Kidney (tissue), 14 donors: ENCODE measurements around the gene STK32B. TPM values are rescaled to one million over a fixed set of nuclear protein-coding genes. Genes with fewer than 3 reads are reported as not detected.

Experiments used
- DNase-seq, 5 donors: peaks; one replicate each; pipeline ENCODE4 v3.0.0-alpha.2; 2013 to 2020
- FAIRE-seq: peaks from 2 replicates; lab custom pipeline; 2012; peaks lifted over from hg19 to GRCh38; lab: Jason Lieb, UNC
- H3K27ac ChIP-seq, 2 donors: one replicate each; pipeline ENCODE4 v1.7.0; 2013; ENCODE audit warnings: low read depth in 2 of 2, low read length in 2 of 2, inconsistent platforms in 1 of 2
- H3K27me3 ChIP-seq: one replicate; pipeline ENCODE4 v1.7.1; 2013; ENCODE audit warnings: low read length, inconsistent platforms; ENCODE audit not compliant: control insufficient read depth, insufficient read depth
- H3K36me3 ChIP-seq, 3 donors: one replicate each; pipeline versions ENCODE4 v1.7.0 to v1.7.1; 2013; ENCODE audit warnings: low read length in 3 of 3, control low read depth in 1 of 3, inconsistent platforms in 1 of 3; ENCODE audit not compliant: insufficient read depth in 3 of 3, control insufficient read depth in 2 of 3
- H3K4me1 ChIP-seq, 3 donors: one replicate each; pipeline versions ENCODE4 v1.7.0 to v1.7.1; 2013; ENCODE audit warnings: low read length in 3 of 3, inconsistent platforms in 1 of 3, low read depth in 1 of 3; ENCODE audit not compliant: control insufficient read depth in 2 of 3, insufficient read depth in 2 of 3
- H3K4me3 ChIP-seq, 3 donors: one replicate each; pipeline versions ENCODE4 v1.7.0 to v1.8.1; 2013; ENCODE audit warnings: low read length in 3 of 3, control low read depth in 1 of 3, inconsistent platforms in 1 of 3
- H3K9ac ChIP-seq, 3 donors: one replicate each; pipeline versions ENCODE4 v1.7.0 to v1.7.1; 2013; ENCODE audit warnings: low read length in 3 of 3, control low read depth in 1 of 3, inconsistent platforms in 1 of 3
- H3K9me3 ChIP-seq, 3 donors: one replicate each; pipeline versions ENCODE4 v1.7.0 to v1.7.1; 2013; ENCODE audit warnings: low read length in 3 of 3, control low read depth in 1 of 3, inconsistent platforms in 1 of 3; ENCODE audit not compliant: control insufficient read depth in 2 of 3, insufficient read depth in 1 of 3
- intact Hi-C: fragments of 100-400 bp; cut with DNase I; formaldehyde crosslinking; loops from one replicate; pipeline ENCODE4 v1.11.1; 2022
- polyA plus RNA-seq: library from polyadenylated mRNA; stranded (reverse); fragments of 350-450 nt; fragmentation: Illumina TruSeq; extraction: RNeasy Lipid Tissue Mini Kit (QIAGEN cat#74804); gene quantifications from one replicate; pipeline ENCODE4 v1.2.3, GENCODE V29; 2014; ENCODE audit warnings: low read depth, low replicate concordance; ENCODE audit not compliant: insufficient read depth
- total RNA-seq: library from RNA; stranded (reverse); fragmentation: NEBNext Ultra II Directional; extraction: Animal tissue kit (Norgen Biotek cat#: 25700); gene quantifications from one replicate; pipeline ENCODE4 v1.2.1, GENCODE V29; 2021
- TF ChIP-seq, protein P1 (sequence below): IDR thresholded peaks from 3 replicates; pipeline ENCODE4 v1.5.1; 2012; ENCODE audit warnings: mild to moderate bottlenecking, moderate library complexity, borderline replicate concordance; ENCODE audit not compliant: insufficient read depth; ENCODE audit errors: extremely low read depth
- donor health status: control.
- donor health status: control.
- donor health status: control.
- donor health status: control.
- donor health status: control.
- donor health status: DM: yes; HTN: yes; CAD: no.
- donor health status: Normal renal cell carcinoma (clear cell type).

The STK32B gene
- total and polyA plus RNA-seq, 2 donors from 2014 or later, result 18.1 to 18.2 TPM

DNA sequence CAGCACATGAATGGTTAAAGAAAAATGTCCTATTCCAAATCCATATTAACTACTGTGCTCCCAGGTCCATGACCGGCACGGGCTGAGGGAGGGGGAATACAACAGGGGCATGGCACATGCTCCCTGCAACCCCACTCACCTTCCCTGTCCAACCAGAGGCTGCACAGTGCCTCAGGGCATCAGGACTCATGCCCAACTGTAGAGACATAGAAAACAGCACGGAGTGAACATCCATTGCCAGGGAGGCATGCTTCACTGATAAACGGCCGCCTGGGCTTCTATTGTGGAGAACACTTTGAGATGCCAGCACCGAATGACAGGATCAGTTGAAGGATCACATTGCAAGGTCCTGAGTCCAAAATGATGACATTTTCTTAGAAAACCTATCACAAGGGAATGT lies 140.6 kb downstream of the STK32B start:
- Histone ChIP-seq H3K4me3 (no peak overlapping the region), H3K9me3 (peaks cover 0 to 1% (median 0%) of the 10 kb centered on the region in 3 donors), H3K36me3 (no peaks in the 10 kb centered on the region), H3K4me1 (no peaks in the 10 kb centered on the region), H3K9ac (no peak overlapping the region), H3K27me3 (no peaks in the 10 kb centered on the region), H3K27ac (no peak overlapping the region)
- intact Hi-C loops, result no loop called here
- no peak for FAIRE-seq
- TF ChIP-seq, protein P1, sequence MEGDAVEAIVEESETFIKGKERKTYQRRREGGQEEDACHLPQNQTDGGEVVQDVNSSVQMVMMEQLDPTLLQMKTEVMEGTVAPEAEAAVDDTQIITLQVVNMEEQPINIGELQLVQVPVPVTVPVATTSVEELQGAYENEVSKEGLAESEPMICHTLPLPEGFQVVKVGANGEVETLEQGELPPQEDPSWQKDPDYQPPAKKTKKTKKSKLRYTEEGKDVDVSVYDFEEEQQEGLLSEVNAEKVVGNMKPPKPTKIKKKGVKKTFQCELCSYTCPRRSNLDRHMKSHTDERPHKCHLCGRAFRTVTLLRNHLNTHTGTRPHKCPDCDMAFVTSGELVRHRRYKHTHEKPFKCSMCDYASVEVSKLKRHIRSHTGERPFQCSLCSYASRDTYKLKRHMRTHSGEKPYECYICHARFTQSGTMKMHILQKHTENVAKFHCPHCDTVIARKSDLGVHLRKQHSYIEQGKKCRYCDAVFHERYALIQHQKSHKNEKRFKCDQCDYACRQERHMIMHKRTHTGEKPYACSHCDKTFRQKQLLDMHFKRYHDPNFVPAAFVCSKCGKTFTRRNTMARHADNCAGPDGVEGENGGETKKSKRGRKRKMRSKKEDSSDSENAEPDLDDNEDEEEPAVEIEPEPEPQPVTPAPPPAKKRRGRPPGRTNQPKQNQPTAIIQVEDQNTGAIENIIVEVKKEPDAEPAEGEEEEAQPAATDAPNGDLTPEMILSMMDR, result no peak
- DNase-seq, result no peak

DNA sequence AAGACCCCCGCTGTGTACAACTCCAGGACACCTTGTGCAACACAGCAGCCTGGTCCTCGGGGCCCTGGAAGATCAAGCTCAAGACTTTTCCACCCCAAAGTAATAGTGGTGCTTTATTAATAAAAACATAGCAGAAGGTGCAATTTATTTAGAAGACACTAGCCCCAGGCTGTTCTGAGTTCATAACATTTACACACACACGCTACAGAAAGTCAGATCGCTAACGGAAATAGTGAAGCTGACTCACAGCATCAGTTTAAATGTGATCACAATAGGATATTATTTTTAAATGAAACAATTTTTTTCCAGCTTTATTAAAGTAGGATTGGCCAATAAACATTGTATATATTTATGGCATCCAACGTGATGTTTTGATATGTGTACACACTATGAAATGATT lies 141.0 kb downstream of the STK32B start:
- TF ChIP-seq, protein P1, result no peak
- DNase-seq (no peak), FAIRE-seq (no peak)
- H3K4me3 ChIP-seq, result no peak overlapping the region
- no peak overlapping the region for H3K9ac ChIP-seq
- no peak overlapping the region for H3K27ac ChIP-seq
- H3K36me3 ChIP-seq, result no peaks in the 10 kb centered on the region
- intact Hi-C loops, result no loop called here
- peaks cover 0 to 1% (median 0%) of the 10 kb centered on the region in 3 donors for H3K9me3 ChIP-seq
- H3K27me3 ChIP-seq, result no peaks in the 10 kb centered on the region
- H3K4me1 ChIP-seq, result no peaks in the 10 kb centered on the region

DNA sequence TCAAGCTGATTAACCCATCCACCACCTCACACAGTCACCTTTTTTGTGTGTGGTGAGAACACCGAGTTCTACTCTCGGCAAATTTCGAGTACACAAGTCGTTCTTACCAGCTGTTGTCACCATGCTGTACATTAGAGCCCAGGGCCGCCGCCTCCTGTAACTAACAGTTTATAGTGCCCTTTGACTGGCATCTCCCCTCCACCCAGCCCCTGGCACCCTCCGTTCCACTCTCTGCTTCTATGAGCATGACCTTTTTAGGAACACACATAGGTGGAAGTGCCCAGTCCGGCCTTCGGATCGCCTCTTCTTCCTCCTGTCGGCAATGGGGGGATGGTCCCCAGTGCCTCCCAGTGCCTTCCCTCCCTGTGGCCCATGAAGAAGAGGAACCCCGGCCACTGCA lies 141.4 kb downstream of the STK32B start:
- TF ChIP-seq, protein P1, result no peak
- no peaks in the 10 kb centered on the region for H3K4me1 ChIP-seq
- DNase-seq, result no peak
- H3K4me3 ChIP-seq, result no peak overlapping the region
- intact Hi-C loops, result no loop called here
- no peak overlapping the region for H3K27ac ChIP-seq
- no peak for FAIRE-seq
- H3K9ac ChIP-seq, result no peak overlapping the region
- peaks cover 0 to 1% (median 0%) of the 10 kb centered on the region in 3 donors for H3K9me3 ChIP-seq
- H3K27me3 ChIP-seq, result no peaks in the 10 kb centered on the region
- no peaks in the 10 kb centered on the region for H3K36me3 ChIP-seq
